BE2C (cell line): Measurements from ENCODE around the gene SNX10.

ENCODE experiments used
- DNase-seq: peaks from one replicate; pipeline ENCODE4 v3.0.0-alpha.2; 2020
- H3K27me3 ChIP-seq: fragments of 250-450 bp; sonication (Bioruptor Pico); 2 replicates; pipeline ENCODE4 v1.5.1; 2020; ENCODE audit warnings: mild to moderate bottlenecking
- H3K36me3 ChIP-seq: fragments of 250-450 bp; sonication (Bioruptor Pico); 2 replicates; pipeline ENCODE4 v1.5.1; 2020; ENCODE audit warnings: mild to moderate bottlenecking
- H3K4me1 ChIP-seq: fragments of 250-450 bp; sonication (Bioruptor Pico); 2 replicates; pipeline ENCODE4 v1.5.1; 2020
- H3K4me3 ChIP-seq: 2 replicates; pipeline ENCODE4 v1.5.1; 2011; ENCODE audit warnings: low read depth, low read length
- H3K9me3 ChIP-seq: fragments of 250-450 bp; sonication (Bioruptor Pico); 2 replicates; pipeline ENCODE4 v1.5.1; 2020
- TF ChIP-seq, protein P1 (sequence below): IDR thresholded peaks from 2 replicates; pipeline ENCODE4 v1.5.1; 2012; ENCODE audit warnings: mild to moderate bottlenecking, low read depth, low read length

The SNX10 gene

DNA sequence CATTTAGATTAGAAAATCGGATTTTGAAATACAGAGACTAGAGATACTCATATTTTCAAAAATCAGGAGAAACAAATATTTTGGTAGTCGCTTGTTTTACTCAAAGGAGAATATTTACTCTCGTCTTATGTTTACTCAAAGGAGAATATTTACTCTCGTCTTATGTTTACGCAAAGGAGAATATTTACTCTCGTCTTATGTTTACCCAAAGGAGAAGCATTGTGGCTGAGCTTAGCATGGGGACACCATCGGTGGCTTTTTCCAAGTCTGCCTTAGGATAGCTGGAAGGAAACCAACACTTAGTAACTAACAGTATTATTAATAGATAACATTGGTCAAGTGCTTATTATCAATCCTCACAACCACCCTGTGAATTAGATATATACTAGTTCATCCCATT lies 71.8 kb downstream of the SNX10 start:
- H3K27me3 ChIP-seq: peaks cover 57% of the 10 kb centered on the region
- no peaks in the 10 kb centered on the region for H3K4me1 ChIP-seq
- no peak for DNase-seq
- no peak overlapping the region for H3K4me3 ChIP-seq
- H3K9me3 ChIP-seq: no peaks in the 10 kb centered on the region
- TF ChIP-seq, protein P1, sequence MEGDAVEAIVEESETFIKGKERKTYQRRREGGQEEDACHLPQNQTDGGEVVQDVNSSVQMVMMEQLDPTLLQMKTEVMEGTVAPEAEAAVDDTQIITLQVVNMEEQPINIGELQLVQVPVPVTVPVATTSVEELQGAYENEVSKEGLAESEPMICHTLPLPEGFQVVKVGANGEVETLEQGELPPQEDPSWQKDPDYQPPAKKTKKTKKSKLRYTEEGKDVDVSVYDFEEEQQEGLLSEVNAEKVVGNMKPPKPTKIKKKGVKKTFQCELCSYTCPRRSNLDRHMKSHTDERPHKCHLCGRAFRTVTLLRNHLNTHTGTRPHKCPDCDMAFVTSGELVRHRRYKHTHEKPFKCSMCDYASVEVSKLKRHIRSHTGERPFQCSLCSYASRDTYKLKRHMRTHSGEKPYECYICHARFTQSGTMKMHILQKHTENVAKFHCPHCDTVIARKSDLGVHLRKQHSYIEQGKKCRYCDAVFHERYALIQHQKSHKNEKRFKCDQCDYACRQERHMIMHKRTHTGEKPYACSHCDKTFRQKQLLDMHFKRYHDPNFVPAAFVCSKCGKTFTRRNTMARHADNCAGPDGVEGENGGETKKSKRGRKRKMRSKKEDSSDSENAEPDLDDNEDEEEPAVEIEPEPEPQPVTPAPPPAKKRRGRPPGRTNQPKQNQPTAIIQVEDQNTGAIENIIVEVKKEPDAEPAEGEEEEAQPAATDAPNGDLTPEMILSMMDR: no peak
- H3K36me3 ChIP-seq: no peaks in the 10 kb centered on the region

DNA sequence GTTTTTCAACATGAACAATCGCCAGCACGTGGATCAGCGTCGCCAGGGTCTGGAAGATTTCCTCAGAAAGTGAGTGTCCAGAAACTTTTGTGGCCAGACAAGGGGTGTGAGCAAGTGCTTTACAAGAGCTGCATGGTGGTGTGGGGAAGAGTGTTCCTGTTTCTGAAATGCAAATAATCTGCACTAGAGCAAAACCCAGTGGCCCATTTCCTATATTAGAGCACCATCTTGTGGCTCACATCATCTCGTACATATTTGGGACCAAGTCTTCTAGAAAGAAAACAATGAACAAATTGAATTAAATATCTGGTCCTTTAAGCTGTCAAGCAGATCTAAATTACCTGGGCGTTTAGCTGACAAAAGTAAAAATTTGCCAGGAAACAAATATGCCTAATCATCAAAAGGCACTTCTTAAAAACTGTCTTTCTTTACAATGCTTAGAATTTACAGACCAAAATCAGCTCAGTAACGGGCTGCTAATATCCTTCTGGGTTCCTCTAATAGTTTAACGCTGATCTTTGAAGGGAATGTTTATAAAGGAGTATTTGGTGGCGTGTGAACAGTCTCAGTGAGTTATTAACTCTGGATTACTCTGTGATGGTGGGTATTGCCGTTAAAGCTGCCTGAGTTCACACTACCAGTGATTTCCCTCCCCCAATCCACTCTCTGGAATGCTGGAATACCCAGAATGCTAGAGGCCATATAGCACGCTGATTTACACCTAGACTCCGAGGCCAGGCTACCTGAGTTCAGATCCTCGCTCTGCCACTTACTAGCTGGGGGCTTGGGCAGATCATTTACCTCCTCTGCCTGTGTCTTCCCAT lies 73.6 kb downstream of the SNX10 start:
- peak; percentile 42 for DNase-seq
- Histone ChIP-seq H3K4me1 (0 out of 2 replicates have a peak, but pooled peaks cover 2% of the 10 kb centered on the region), H3K36me3 (no peaks in the 10 kb centered on the region), H3K4me3 (no peak overlapping the region), H3K27me3 (peaks cover 50% of the 10 kb centered on the region), H3K9me3 (no peaks in the 10 kb centered on the region)
- TF ChIP-seq, protein P1: peak; percentile 77

DNA sequence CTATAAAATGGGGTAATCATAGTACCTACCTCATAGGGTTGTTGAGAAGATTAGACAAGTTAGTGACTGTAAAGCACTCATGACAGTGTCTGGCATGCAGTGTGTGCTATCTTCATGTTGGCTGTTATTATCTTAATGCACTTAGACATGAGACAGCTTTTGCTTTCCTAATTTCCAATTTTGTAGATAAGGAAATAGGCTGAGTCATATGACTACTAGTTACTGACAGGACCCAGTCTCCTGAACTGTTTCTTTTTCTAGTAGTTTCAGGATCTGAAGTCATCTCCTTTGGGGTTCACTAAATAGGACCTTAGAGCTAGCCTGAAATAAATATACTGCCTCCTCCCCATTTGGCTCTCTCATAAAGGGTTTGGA lies 74.2 kb downstream of the SNX10 start:
- Histone ChIP-seq H3K27me3 (peaks cover 48% of the 10 kb centered on the region), H3K9me3 (no peaks in the 10 kb centered on the region), H3K4me3 (no peak overlapping the region), H3K4me1 (0 out of 2 replicates have a peak, but pooled peaks cover 2% of the 10 kb centered on the region), H3K36me3 (no peaks in the 10 kb centered on the region)
- no peak for DNase-seq
- TF ChIP-seq, protein P1: no peak

DNA sequence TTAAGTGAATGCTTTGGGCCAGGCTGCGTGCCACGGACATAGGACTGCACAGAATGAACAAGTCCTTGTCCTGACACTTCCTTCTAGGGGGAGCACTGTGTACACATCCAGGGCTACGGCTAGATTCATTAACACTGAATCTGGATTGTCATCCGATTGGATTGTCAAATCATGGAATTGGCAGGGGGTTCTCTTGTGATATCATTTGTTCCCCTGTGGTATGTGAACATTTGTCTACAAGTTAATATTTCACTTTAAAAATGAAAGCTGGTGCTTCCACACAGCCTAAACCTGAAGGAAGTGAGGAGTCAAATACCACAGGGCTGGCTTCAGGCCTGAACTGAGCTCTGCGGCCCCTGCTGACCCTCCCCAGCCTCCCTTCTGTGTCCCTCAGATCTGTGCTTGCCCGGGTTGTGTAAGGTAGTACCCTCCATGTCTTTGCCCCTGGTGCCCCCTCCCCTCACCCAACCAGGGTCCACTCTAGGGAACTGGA lies 75.6 kb downstream of the SNX10 start:
- Histone ChIP-seq H3K36me3 (no peaks in the 10 kb centered on the region), H3K4me1 (0 out of 2 replicates have a peak, but pooled peaks cover 2% of the 10 kb centered on the region), H3K9me3 (no peaks in the 10 kb centered on the region), H3K4me3 (no peak overlapping the region), H3K27me3 (peaks cover 41% of the 10 kb centered on the region)
- no peak for DNase-seq
- TF ChIP-seq, protein P1: no peak

DNA sequence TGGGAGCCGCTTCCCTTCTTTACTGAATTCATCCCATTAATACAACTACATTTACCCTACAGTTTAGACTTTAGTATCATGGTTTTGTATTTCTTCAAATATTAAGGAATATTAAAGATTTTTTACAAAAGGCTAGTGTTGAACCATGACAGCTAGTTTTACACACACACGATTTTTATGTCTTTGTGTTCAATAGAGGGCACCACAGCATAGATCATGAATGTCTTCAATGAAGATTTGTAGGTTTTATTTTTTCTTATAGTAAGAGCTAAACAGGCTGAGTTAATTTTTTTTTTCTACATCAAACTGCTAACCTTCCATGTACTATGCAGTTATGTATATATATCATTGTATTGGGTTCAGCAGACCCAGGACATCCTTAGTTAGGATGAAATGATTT lies 76.9 kb downstream of the SNX10 start:
- TF ChIP-seq, protein P1: no peak
- H3K4me1 ChIP-seq: 0 out of 2 replicates have a peak, but pooled peaks cover 2% of the 10 kb centered on the region
- no peak for DNase-seq
- H3K9me3 ChIP-seq: no peaks in the 10 kb centered on the region
- H3K36me3 ChIP-seq: no peaks in the 10 kb centered on the region
- peaks cover 41% of the 10 kb centered on the region for H3K27me3 ChIP-seq
- H3K4me3 ChIP-seq: no peak overlapping the region

DNA sequence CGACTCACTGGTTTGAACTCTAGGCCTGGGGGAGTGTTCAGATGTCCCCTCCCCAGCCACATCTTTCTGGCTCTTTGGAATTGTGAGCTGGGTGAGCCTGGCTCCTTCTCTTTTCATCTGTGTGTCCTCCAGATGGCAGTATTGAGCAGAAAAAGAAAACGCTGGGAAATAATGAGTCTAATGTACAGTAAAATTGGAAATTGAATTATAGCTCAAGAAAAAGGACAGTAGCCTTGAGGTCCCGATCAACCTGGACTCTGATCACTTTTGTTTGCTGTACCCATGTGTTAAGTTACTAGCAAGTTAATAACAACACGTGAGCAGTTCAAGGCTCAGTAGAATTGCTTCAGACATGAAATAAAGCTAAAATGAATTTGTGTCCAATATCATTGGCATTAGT lies 77.9 kb downstream of the SNX10 start:
- TF ChIP-seq, protein P1: peak; percentile 85
- Histone ChIP-seq H3K36me3 (no peaks in the 10 kb centered on the region), H3K27me3 (peaks cover 46% of the 10 kb centered on the region), H3K9me3 (no peaks in the 10 kb centered on the region), H3K4me1 (0 out of 2 replicates have a peak, but pooled peaks cover 2% of the 10 kb centered on the region), H3K4me3 (no peak overlapping the region)
- DNase-seq: peak; percentile 30
